G401 (cell line): Measurements from ENCODE around the gene PALMD. TPM values are rescaled to one million over a fixed set of nuclear protein-coding genes. Genes with fewer than 3 reads are reported as not detected.
A peak's percentile ranks its signal among the peaks of the same experiment; 100 is the strongest.

Source experiments
- DNase-seq: peaks from one replicate; pipeline ENCODE4 v3.0.0-alpha.2; 2015; ENCODE audit warnings: low spot score
- in situ Hi-C: cut with HindIII; loops from 2 replicates; pipeline ENCODE4 v1.10.0; 2016; ENCODE audit warnings: low sequenced_read_pairs, mixed read lengths
- total RNA-seq: library from RNA; depleted of rRNA; stranded (reverse); fragments of >200 nt; shearing (Covaris generic); gene quantifications from 2 replicates; pipeline ENCODE4 v1.2.3, GENCODE V29; 2014; rRNA removed

Gene PALMD
- total RNA-seq, 1 experiment from 2014 or later: 56.9 TPM

DNA sequence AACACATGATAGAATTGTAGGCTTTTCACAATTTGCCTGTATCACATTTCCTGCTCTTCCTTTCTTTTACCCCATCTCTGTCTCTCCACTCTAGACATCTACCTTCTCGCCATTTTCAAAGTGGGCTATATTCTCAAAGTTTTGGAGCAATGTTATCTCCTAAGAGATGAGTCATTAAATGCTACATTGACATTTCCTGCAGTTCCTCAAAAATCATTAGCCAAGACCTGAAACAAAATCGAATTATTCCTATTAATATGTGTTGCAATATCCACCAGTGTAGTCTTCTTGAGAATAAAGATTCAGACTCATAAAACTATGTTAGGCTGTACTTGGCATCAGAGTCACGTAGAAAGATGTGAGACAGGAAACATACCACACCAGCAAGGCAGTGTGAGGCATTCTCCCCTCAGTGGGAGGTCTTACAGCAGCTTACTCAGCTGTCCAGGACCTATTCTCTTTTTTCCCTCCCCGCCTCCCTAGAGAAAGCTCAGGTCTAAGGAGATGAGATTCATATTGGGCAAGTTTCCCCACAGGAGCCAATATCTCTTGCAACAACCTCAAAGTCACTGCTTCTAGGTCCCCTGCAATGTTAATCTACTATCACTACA, 81.8 kb downstream of the PALMD start:
- in situ Hi-C loops: no loop called here
- DNase-seq: no peak

DNA sequence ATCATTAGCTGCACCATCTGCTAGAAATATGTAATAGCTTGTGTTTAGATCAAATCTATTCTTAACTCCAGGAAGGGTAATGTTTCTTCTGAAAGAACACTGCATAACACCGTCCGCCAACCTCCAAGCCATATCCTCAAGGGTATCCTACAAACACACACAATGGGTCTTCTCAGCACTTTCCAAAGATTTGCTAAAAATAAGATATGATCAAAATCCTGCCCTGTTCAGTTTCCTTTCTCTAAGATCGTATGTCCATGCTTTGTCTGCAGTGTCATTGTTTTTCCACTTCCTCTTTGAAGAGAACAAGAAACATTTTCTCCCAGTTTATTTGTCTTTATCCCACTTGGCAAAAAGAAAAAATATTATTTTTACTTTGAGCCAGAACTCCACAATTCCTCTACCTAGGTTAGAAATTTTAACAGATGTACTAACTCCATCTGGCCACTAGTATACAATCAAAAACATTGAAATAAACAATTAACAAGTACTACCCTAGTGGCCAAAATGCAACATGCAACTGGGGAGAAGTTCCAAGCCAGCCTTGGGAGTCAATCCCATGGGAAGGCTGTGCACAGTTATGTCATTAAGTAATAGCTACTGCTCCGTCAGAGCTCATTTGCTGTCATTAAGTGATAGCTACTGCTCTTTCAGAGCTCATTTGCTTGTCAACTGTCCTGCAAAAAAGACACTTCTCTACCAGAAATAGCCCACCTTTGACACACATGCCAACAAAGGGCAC, 82.8 kb downstream of the PALMD start:
- no peak for DNase-seq
- in situ Hi-C loops: no loop called here

GRCh38 chr1:99731384-99731783, 85.5 kb downstream of the PALMD start:
- no peak for DNase-seq
- in situ Hi-C loops: no loop called here

DNA sequence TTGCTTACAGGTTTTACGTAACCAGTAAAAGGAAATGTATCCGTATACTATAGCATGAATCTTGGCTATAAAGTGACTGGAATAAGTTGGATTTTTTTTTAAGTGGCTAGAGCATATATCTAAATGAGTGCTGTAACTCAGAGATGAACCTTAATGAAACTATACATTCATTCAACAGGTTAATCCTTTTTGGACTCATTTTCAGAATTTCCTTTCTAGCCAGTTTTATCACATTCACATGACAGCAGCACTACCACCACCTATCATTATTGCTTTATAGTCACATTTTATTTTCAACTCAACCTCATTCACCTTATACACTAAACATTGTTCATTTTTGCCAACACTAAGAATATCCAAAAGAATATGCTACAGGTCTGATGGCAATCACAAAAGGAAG, 89.9 kb downstream of the PALMD start:
- DNase-seq: no peak
- in situ Hi-C loops: no loop called here

DNA sequence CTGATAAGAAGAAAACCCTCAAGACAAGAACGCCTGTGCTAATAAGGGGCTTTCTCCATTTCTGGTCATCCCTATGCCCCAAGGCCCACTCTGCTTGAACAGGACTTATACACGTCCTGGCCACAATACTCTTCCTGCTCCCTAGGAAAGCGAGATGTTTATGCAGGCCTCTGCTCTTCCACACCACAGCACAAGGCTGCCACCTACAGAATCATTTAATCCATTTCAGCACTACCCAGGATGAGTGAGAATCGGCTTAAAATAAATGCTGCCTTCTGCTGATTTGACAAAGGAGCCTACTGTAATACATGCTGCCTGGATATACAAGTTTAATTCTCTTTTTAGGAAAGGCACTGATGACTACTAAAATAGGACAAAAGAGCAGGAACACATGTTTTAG, 91.1 kb downstream of the PALMD start:
- in situ Hi-C loops: no loop called here
- DNase-seq: peak; percentile 45

GRCh38 chr1:99738858-99739465, 93.0 kb downstream of the PALMD start:
- DNase-seq: no peak

GRCh38 chr1:99740141-99740540, 94.2 kb downstream of the PALMD start:
- in situ Hi-C loops: no loop called here
- DNase-seq: no peak

More at GRCh38 chr1:99738858-99739465, 93.0 kb downstream of the PALMD start:
- in situ Hi-C loops: no loop called here

Other genes starting within 250 kb of the PALMD start
- gene FRRS1, start 120.5 kb downstream of the PALMD start, total RNA-seq: 11.9 and 14.8 TPM in 2 replicates
- 6.8 and 15.0 TPM in 2 replicates for gene AGL, start 204.2 kb downstream of the PALMD start, total RNA-seq